CD4-positive, alpha-beta T cell treated with Interleukin-4 for 4 hours (primary cell): ENCODE data around the gene COPG2.

ENCODE experiments used
- DNase-seq: peaks from one replicate; pipeline ENCODE4 v3.0.0-alpha.2; 2020

Gene COPG2

GRCh38 chr7:130463553-130464434 lies 204.8 kb downstream of the COPG2 start:
- no peak for DNase-seq

GRCh38 chr7:130461272-130461671 lies 207.3 kb downstream of the COPG2 start:
- DNase-seq: no peak

DNA sequence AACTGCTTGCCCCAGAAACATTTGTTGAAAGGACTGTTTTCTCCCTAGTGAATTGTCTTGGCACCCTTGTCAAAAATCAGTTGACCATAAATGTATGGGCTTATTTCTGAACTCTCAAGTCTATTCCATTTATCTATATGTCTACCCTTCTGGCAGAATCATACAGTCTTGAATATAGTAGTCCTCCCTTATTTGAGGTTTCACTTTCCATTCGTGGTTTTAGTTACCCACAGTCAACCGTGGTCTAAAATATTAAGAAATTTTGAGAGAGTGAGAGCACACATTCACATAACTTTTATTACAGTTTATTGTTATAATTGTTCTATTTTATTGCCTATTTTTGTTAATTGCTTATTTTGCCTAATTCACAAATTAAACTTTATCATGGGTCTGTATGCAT lies 210.3 kb downstream of the COPG2 start:
- peak; percentile 15 for DNase-seq
